ENCODE measurements around the gene INTS3. TPM values are rescaled to one million over a fixed set of nuclear protein-coding genes. Genes with fewer than 3 reads are reported as not detected.

Gene INTS3, protein sequence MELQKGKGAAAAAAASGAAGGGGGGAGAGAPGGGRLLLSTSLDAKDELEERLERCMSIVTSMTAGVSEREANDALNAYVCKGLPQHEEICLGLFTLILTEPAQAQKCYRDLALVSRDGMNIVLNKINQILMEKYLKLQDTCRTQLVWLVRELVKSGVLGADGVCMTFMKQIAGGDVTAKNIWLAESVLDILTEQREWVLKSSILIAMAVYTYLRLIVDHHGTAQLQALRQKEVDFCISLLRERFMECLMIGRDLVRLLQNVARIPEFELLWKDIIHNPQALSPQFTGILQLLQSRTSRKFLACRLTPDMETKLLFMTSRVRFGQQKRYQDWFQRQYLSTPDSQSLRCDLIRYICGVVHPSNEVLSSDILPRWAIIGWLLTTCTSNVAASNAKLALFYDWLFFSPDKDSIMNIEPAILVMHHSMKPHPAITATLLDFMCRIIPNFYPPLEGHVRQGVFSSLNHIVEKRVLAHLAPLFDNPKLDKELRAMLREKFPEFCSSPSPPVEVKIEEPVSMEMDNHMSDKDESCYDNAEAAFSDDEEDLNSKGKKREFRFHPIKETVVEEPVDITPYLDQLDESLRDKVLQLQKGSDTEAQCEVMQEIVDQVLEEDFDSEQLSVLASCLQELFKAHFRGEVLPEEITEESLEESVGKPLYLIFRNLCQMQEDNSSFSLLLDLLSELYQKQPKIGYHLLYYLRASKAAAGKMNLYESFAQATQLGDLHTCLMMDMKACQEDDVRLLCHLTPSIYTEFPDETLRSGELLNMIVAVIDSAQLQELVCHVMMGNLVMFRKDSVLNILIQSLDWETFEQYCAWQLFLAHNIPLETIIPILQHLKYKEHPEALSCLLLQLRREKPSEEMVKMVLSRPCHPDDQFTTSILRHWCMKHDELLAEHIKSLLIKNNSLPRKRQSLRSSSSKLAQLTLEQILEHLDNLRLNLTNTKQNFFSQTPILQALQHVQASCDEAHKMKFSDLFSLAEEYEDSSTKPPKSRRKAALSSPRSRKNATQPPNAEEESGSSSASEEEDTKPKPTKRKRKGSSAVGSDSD
- total RNA-seq: 45.5 and 46.9 TPM in 2 replicates

GRCh38 chr1:153727463-153728304, at the start of gene INTS3:
Gene INTS3 (plus strand): TSS chr1:153728050. CDS start chr1:153728635, 585 bp downstream.

GRCh38 chr1:153678519-153679336, 49.1 kb upstream of the INTS3 start, which contains the start of gene NPR1:
Gene NPR1 (plus strand): TSS chr1:153678688. CDS start chr1:153679109, 421 bp downstream.

DNA sequence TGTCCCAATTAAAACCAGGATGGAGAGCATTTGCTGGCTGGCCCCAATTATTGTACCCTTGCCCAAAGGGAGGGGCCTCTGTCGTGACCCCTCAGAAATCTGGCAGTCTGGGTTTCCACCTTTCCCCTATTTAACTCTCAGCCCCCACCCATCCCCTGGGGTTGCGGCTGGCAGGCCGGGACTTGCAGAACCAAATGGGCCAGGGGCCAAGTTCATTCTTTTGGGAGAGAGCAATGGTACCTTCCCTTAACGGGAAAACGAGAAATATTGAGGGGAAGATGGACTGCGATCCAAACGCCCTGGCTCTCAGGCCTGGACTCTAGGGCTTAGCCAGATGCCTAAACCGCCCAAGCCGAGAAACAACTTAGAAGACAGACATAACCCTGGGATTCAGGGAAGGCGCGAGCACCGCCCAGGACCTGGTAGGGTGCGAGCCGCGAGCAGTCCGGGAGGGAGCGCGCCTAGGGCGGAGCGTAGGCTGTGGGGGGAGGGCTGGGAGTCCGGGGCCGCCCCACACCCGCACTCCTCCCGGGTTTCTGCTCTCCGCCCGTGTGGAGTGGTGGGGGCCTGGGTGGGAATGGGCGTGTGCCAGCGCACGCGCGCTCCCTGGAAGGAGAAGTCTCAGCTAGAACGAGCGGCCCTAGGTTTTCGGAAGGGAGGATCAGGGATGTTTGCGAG, 47.1 kb downstream of the INTS3 start, which contains the start of gene SLC27A3:
Gene SLC27A3 (plus strand): TSS at position 628 of the 678 bp plus-strand sequence. CDS start 91 bp downstream, outside the sequence.

Other genes starting within 250 kb of the INTS3 start
- 822 and 1,175 TPM in 2 replicates for gene S100A6, start 192.1 kb upstream of the INTS3 start, total RNA-seq
- gene S100A5, start 187.1 kb upstream of the INTS3 start, total RNA-seq: 0.26 TPM in 1 of 2 replicates, not detected in the other
- 41.0 and 113 TPM in 2 replicates for gene S100A4, start 182.2 kb upstream of the INTS3 start, total RNA-seq
- gene S100A3, start 178.8 kb upstream of the INTS3 start, total RNA-seq: 1.7 and 4.4 TPM in 2 replicates
- 0.98 and 2.4 TPM in 2 replicates for gene S100A2, start 162.2 kb upstream of the INTS3 start, total RNA-seq
- 92.6 and 247 TPM in 2 replicates for gene S100A16, start 114.9 kb upstream of the INTS3 start, total RNA-seq
- gene S100A14, start 111.7 kb upstream of the INTS3 start, total RNA-seq: 0.13 TPM in 1 of 2 replicates, not detected in the other
- gene S100A13, start 100.5 kb upstream of the INTS3 start, total RNA-seq: 38.4 and 57.6 TPM in 2 replicates
- gene S100A1, start 99.6 kb upstream of the INTS3 start, total RNA-seq: 0.13 TPM in 1 of 2 replicates, not detected in the other
- gene CHTOP, start 94.0 kb upstream of the INTS3 start, total RNA-seq: 27.6 and 30.9 TPM in 2 replicates
- 41.0 and 47.6 TPM in 2 replicates for gene SNAPIN, start 69.3 kb upstream of the INTS3 start, total RNA-seq
- gene ILF2, start 57.1 kb upstream of the INTS3 start, total RNA-seq: 101 and 107 TPM in 2 replicates
- gene NPR1, start 49.4 kb upstream of the INTS3 start, total RNA-seq: 1.0 and 1.2 TPM in 2 replicates
- 10.3 and 14.6 TPM in 2 replicates for gene SLC27A3, start 47.4 kb downstream of the INTS3 start, total RNA-seq
- 7.9 and 8.3 TPM in 2 replicates for gene GATAD2B, start 194.9 kb downstream of the INTS3 start, total RNA-seq
- 18.7 and 28.8 TPM in 2 replicates for gene DENND4B, start 218.7 kb downstream of the INTS3 start, total RNA-seq
- gene CRTC2, start 230.6 kb downstream of the INTS3 start, total RNA-seq: 6.3 and 6.7 TPM in 2 replicates
- 117 and 120 TPM in 2 replicates for gene SLC39A1, start 235.5 kb downstream of the INTS3 start, total RNA-seq
- gene CREB3L4, start 239.9 kb downstream of the INTS3 start, total RNA-seq: 3.9 and 6.6 TPM in 2 replicates
- gene JTB, start 249.6 kb downstream of the INTS3 start, total RNA-seq: 87.9 and 105 TPM in 2 replicates

Measured in smooth muscle cell of the pulmonary artery (primary cell).